Keratinocyte (primary cell): ENCODE data around the gene TCP11L2. TPM values are rescaled to one million over a fixed set of nuclear protein-coding genes. Genes with fewer than 3 reads are reported as not detected.

ENCODE experiments used
- DNase-seq: peaks from one replicate; pipeline ENCODE4 v3.0.0-alpha.2; 2011; ENCODE audit warnings: low read depth, missing footprints, low spot score
- FAIRE-seq: peaks from 2 replicates; lab custom pipeline; 2011; peaks lifted over from hg19 to GRCh38; lab: Jason Lieb, UNC
- H2AFZ ChIP-seq: 2 replicates; pipeline ENCODE4 v1.6.0; 2012; ENCODE audit warnings: low read length, control low read depth, inconsistent platforms; ENCODE audit not compliant: control insufficient read depth
- H3K27ac ChIP-seq: 2 replicates; pipeline ENCODE4 v1.5.1; 2011; ENCODE audit warnings: low read length; ENCODE audit not compliant: control insufficient read depth, insufficient read depth
- H3K27me3 ChIP-seq: 3 replicates; pipeline ENCODE4 v1.6.0; 2011; ENCODE audit warnings: low read length; ENCODE audit not compliant: control insufficient read depth, insufficient read depth; ENCODE audit errors: extremely low read depth
- H3K36me3 ChIP-seq, 2 experiments: 2 replicates in 1 of 2; 3 replicates in 1 of 2; pipeline ENCODE4 v1.5.1; 2011; ENCODE audit warnings: low read length in 2 of 2, mild to moderate bottlenecking in 1 of 2; ENCODE audit not compliant: control insufficient read depth in 2 of 2, insufficient read depth in 2 of 2; ENCODE audit errors: extremely low read depth in 1 of 2
- H3K4me1 ChIP-seq: 3 replicates; pipeline ENCODE4 v1.5.1; 2011; ENCODE audit warnings: low read length; ENCODE audit not compliant: control insufficient read depth, insufficient read depth; ENCODE audit errors: extremely low read depth
- H3K4me2 ChIP-seq: 3 replicates; pipeline ENCODE4 v1.6.0; 2011; ENCODE audit warnings: low read depth, low read length; ENCODE audit not compliant: control insufficient read depth, insufficient read depth; ENCODE audit errors: extremely low read depth
- H3K4me3 ChIP-seq, 3 experiments: fragments of 200-600 bp in 1 of 3; sonication (generic) in 1 of 3; 2 replicates in 2 of 3; 3 replicates in 1 of 3; pipeline ENCODE4 v1.5.1; 2011 to 2016; ENCODE audit warnings: low read length in 3 of 3, mild to moderate bottlenecking in 3 of 3, control low read depth in 2 of 3, inconsistent platforms in 1 of 3, low read depth in 1 of 3, mixed read lengths in 1 of 3, mixed run types in 1 of 3, moderate library complexity in 1 of 3; ENCODE audit not compliant: control insufficient read depth in 2 of 3, insufficient read depth in 2 of 3; ENCODE audit errors: extremely low read depth in 1 of 3
- H3K79me2 ChIP-seq: 2 replicates; pipeline ENCODE4 v1.6.0; 2012; ENCODE audit warnings: low read length; ENCODE audit not compliant: control insufficient read depth, insufficient read depth
- H3K9ac ChIP-seq: 3 replicates; pipeline ENCODE4 v1.6.0; 2011; ENCODE audit warnings: low read length; ENCODE audit not compliant: control insufficient read depth, insufficient read depth; ENCODE audit errors: extremely low read depth
- H3K9me1 ChIP-seq: 3 replicates; pipeline ENCODE4 v1.6.0; 2011; ENCODE audit warnings: low read length; ENCODE audit not compliant: control insufficient read depth, insufficient read depth; ENCODE audit errors: extremely low read depth
- H3K9me3 ChIP-seq: 2 replicates; pipeline ENCODE4 v1.5.1; 2012; ENCODE audit warnings: low read depth, low read length; ENCODE audit not compliant: control insufficient read depth
- H4K20me1 ChIP-seq: 3 replicates; pipeline ENCODE4 v1.6.0; 2011; ENCODE audit warnings: low read length; ENCODE audit not compliant: control insufficient read depth, insufficient read depth; ENCODE audit errors: extremely low read depth
- CTCF ChIP-seq, 3 experiments: IDR thresholded peaks in 1 of 3; conservative IDR thresholded peaks in 1 of 3; optimal IDR thresholded peaks in 1 of 3; 2 replicates in 2 of 3; 3 replicates in 1 of 3; pipeline versions ENCODE3 to v1.5.1; 2011; ENCODE audit warnings: low read length in 3 of 3, mild to moderate bottlenecking in 3 of 3, moderate library complexity in 2 of 3, control low read depth in 1 of 3, inconsistent platforms in 1 of 3; ENCODE audit not compliant: insufficient read depth in 2 of 3; ENCODE audit errors: extremely low read depth in 1 of 3
- EZH2 ChIP-seq: IDR thresholded peaks from one replicate; pipeline ENCODE4 v1.6.1; 2012; ENCODE audit warnings: inconsistent platforms, mild to moderate bottlenecking, low read length, moderate library complexity
- dilution Hi-C: fragments of 300-500 bp; cut with MboI; formaldehyde crosslinking; loops from one replicate; pipeline ENCODE4 v1.7.0; 2020; ENCODE audit warnings: low sequenced_read_pairs; ENCODE audit not compliant: extremely low pct_ligation_motif_present
- polyA plus RNA-seq, 5 experiments: library from polyadenylated mRNA; depleted of rRNA in 3 of 5; stranded (reverse) in 3 of 5; stranded (forward) in 1 of 5; unstranded in 1 of 5; fragments of >200 nt; gene quantifications; 1 replicate in 1 of 5; 2 replicates in 3 of 5; 3 replicates in 1 of 5; pipeline versions ENCODE4 v1.2.1 to v1.2.3, GENCODE V29; 2011 to 2012; ENCODE audit warnings: missing spikeins in 2 of 5, low read depth in 1 of 5, low replicate concordance in 1 of 5

Gene TCP11L2
- polyA plus RNA-seq, 1 donor (not counting 4 experiments of a cell fraction or from before 2014, with no cell fraction given), result 6.1 TPM

- Histone ChIP-seq H3K4me3 (no peak overlapping the region), H3K27me3 (no peaks in the 10 kb centered on the region), H3K9ac (peak overlapping the region; percentile 82), H3K4me1 (peaks cover 16% of the 10 kb centered on the region), H3K4me2 (peak overlapping the region; percentile 71), H3K79me2 (no peaks in the 10 kb centered on the region), H3K36me3 (no peaks in the 10 kb centered on the region), H3K9me3 (no peaks in the 10 kb centered on the region), H2AFZ (peak overlapping the region; percentile 64), H4K20me1 (no peaks in the 10 kb centered on the region), H3K27ac (peak overlapping the region; percentile 77), H3K9me1 (no peaks in the 10 kb centered on the region)
- TF ChIP-seq EZH2 (no peak), CTCF (optimal IDR thresholded peaks at IDR 0.05 in 1 of 3, IDR thresholded peaks at IDR 0.05 in 1 of 3, conservative IDR thresholded peaks at IDR 0.05 in 1 of 3; ENCODE audit: extremely low read depth in 1 of 3, insufficient read depth in 2 of 3, low read length in 3 of 3) (no peak)
- DNase-seq (no peak), FAIRE-seq (no peak)
- dilution Hi-C loops, result no loop called here
These were observed 1.3 kb upstream of the TCP11L2 start for GRCh38 chr12:106301241-106301610.

GRCh38 chr12:106301611-106302321 is 767 bp upstream of the TCP11L2 start:
- peak; percentile 74 for FAIRE-seq
- H3K9me3 ChIP-seq, result no peaks in the 10 kb centered on the region
- H3K4me3 ChIP-seq, result peak overlapping the region; percentile 43 to 86 (median 61)
- no peaks in the 10 kb centered on the region for H3K9me1 ChIP-seq
- TF ChIP-seq EZH2 (no peak), CTCF (optimal IDR thresholded peaks at IDR 0.05 in 1 of 3, IDR thresholded peaks at IDR 0.05 in 1 of 3, conservative IDR thresholded peaks at IDR 0.05 in 1 of 3; ENCODE audit: extremely low read depth in 1 of 3, insufficient read depth in 2 of 3, low read length in 3 of 3) (peak in 1 of 3 experiments; percentile 17)
- H3K4me1 ChIP-seq, result peaks cover 11% of the 10 kb centered on the region
- peak overlapping the region; percentile 77 for H3K27ac ChIP-seq
- dilution Hi-C loops, result no loop called here
- peak overlapping the region; percentile 64 for H2AFZ ChIP-seq
- DNase-seq, result no peak
- H3K79me2 ChIP-seq, result no peaks in the 10 kb centered on the region
- H3K27me3 ChIP-seq, result no peaks in the 10 kb centered on the region
- H4K20me1 ChIP-seq, result no peaks in the 10 kb centered on the region
- H3K9ac ChIP-seq, result peak overlapping the region; percentile 82
- H3K4me2 ChIP-seq, result peak overlapping the region; percentile 71
- H3K36me3 ChIP-seq, result no peaks in the 10 kb centered on the region
